Epidermal melanocyte (primary cell): ENCODE results near the gene CCDC170.
"Not testable (repeated sequence)": the region's sequence is repeated elsewhere in the genome, so short reads cannot be mapped to it uniquely, and the experiment has no call there.

Source experiments
- DNase-seq: peaks from one replicate; pipeline ENCODE4 v3.0.0; 2011; ENCODE audit warnings: low spot score; ENCODE audit not compliant: insufficient read length

CCDC170 gene, protein sequence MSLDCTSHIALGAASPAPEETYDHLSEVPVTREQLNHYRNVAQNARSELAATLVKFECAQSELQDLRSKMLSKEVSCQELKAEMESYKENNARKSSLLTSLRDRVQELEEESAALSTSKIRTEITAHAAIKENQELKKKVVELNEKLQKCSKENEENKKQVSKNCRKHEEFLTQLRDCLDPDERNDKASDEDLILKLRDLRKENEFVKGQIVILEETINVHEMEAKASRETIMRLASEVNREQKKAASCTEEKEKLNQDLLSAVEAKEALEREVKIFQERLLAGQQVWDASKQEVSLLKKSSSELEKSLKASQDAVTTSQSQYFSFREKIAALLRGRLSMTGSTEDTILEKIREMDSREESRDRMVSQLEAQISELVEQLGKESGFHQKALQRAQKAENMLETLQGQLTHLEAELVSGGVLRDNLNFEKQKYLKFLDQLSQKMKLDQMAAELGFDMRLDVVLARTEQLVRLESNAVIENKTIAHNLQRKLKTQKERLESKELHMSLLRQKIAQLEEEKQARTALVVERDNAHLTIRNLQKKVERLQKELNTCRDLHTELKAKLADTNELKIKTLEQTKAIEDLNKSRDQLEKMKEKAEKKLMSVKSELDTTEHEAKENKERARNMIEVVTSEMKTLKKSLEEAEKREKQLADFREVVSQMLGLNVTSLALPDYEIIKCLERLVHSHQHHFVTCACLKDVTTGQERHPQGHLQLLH

GRCh38 chr6:151493804-151494234, at the start of gene CCDC170:
TSS of gene CCDC170 (plus strand) at chr6:151494017. CDS start at chr6:151494129, 112 bp downstream.
- DNase-seq = no peak

DNA sequence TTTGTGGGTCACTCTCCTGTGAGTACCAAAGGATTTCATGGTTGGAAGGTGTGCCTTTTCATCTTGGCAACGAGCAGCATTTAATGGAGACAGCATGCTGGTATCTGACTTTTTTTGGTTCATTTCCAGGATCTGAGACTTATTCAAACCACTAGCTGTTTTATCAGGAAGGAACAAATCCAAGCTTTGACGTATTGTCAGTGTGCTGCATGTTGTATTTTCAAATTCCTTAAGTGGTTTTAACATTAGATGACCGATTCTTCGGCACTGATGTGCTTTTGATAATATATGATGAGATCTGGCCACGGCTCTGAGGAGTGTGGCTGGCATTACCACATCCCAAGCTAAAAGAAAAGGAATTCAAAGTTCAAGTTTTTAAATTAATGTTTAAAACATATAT, 48.3 kb upstream of the CCDC170 start:
- DNase-seq = no peak

GRCh38 chr6:151447237-151447636, 46.6 kb upstream of the CCDC170 start:
- no peak for DNase-seq

DNA sequence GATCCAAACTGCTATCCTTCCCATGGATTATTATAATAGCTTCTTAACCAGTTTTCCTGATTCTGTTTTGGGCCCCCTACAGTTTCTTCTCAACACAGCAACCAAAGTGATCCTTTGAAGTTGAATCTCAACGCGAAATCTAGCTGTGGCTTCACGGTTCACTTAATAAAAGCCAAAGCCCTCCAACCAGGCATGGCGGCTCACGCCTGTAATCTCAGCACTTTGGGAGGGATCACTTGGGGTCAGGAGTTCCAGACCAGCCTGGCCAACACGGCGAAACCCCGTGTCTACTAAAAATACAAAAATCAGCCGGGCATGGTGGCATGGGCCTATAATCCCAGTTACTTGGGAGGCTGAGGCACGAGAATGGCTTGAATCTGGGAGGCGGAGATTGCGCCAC, 45.2 kb upstream of the CCDC170 start:
- no peak for DNase-seq

DNA sequence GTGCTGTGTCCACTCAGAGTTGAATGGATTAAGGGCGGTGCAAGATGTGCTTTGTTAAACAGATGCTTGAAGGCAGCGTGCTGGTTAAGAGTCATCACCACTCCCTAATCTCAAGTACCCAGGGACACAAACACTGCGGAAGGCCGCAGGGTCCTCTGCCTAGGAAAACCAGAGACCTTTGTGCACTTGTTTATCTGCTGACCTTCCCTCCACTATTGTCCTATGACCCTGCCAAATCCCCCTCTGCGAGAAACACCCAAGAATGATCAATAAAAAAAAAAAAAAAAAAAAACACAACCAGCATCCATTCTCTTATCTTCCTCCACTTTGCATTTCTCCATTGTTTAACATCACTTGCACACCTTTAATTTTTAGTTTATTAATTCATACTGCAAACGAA, 42.9 kb upstream of the CCDC170 start:
- DNase-seq = not testable (repeated sequence)

GRCh38 chr6:151451417-151451949, 42.3 kb upstream of the CCDC170 start:
- DNase-seq = no peak

DNA sequence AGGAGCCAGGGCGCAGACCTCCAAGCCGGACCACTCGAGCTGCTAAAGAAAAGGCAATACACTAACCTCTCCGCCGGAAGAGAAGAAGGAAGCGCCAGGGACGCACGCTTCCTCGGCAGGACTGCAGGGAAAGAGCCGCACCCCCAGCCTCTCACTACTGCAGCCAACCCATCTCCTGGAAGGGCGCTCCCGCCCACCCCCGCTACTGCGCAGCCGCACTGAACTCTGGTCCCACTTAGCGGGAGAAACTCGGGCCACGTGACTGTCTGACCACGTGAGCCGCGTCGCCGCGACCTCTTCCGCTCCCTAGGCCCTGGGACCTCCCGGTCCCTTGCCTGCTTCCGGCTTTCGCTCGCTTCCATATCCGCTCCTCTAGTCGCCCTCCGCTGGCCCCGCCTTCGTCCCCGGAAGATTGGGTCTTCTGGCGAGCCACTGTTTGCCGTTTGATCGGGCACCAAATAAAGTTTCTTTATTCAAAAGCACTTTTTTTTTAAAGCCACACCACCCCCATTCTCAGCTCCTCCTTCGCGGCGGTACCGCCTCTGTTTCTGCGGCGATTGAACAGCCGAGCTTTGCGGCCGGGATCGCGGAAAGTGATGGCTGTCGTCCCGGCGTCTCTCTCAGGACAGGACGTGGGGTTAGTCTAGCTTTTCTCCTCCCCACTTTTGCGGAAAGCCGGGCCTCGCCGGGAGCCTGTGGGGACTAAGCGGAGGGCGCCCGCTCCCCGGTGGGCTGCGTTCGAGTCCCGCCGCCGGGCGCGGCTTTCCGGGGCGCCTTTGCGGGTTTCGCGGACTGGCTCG, 41.7 kb upstream of the CCDC170 start, which contains the start of gene RMND1:
Gene RMND1, minus strand, starts transcription at position 177 of the 800 bp plus-strand sequence. CDS start 6,315 bp downstream, outside the sequence.
- DNase-seq = peak; percentile 98

GRCh38 chr6:151452750-151453427, 40.9 kb upstream of the CCDC170 start:
- DNase-seq = no peak

GRCh38 chr6:151455751-151456398, 37.9 kb upstream of the CCDC170 start:
- DNase-seq = not testable (repeated sequence)

GRCh38 chr6:151461673-151462072, 32.1 kb upstream of the CCDC170 start:
- DNase-seq = no peak

DNA sequence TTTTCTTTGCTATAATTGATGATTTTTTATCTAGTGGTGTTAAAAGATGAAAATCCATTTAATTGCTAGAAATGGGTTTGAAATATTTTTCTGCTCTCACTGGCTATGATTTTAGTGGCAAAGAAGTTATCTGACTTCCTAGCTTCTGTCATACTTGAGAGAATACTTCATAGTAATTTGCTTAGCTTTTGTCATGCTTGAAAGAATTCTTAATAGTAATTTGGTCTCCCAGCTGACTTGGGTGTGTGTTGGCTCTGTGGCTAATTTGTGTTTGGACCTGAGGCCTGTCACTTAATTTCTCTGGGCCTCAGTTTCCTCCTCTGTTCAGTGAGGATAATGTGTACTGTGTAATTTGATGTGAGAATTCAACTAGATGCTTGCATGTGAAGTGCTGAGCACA, 29.1 kb upstream of the CCDC170 start:
- DNase-seq = no peak

- DNase-seq = peak; percentile 48
Observed at GRCh38 chr6:151475653-151476523, 17.9 kb upstream of the CCDC170 start.

- DNase-seq = no peak
Observed at GRCh38 chr6:151477726-151478125, 16.1 kb upstream of the CCDC170 start.

DNA sequence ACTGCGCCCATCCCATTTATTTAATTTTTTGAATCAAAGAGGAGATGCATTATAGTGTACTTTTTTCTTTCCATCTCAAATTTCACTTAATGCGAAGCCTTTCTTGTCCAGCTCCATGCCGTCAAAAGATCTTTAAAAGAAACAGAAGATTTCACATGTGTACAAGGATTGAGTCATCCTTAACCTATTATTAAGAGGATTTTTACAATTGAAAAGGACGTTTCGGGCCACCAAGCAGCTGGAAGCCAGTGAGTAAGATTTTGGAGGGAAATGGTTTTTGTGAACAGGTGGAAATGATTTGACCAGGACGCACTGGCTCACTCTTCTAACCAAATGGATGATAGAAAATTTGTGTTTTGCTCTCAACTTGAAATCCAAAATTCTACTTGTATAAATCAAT, 15.1 kb upstream of the CCDC170 start:
- no peak for DNase-seq

DNA sequence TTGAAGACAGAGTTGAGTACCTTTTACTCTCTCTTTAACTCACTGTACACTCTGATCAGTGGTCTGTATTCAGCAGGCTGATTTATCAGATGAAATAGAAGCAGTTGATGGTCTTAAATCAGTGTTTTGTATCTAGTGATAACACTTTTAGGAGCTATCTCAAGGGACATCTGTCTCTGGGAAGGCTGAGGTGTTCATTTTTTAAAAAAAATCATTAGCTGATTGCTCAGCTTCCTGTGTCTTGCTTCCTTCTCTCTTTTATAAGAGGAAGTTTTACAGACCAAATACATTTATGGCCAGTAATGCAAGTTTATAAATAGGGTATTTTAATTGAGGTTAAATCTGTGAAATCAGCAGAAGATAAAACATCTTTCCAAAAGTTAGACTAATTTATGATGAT, 12.0 kb upstream of the CCDC170 start:
- DNase-seq = no peak

DNA sequence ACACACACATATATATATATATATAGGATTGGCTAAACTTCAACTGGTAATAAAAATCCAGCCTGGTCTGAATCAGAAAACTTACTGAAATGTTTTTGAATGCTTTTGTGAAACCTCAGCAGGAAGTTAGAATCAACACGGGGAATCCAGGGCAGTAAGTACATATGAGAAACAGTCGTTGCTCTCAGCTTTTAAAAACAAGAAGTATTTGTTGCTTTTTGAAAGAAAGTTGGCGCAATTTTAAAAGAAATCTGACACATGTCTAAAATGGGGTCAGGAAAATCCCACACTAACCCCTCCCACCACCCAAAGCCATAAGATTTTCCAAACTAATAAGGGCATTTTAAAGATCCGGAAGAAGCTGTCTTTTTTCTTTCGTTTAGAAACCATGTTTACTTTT, 11.5 kb upstream of the CCDC170 start:
- no peak for DNase-seq

DNA sequence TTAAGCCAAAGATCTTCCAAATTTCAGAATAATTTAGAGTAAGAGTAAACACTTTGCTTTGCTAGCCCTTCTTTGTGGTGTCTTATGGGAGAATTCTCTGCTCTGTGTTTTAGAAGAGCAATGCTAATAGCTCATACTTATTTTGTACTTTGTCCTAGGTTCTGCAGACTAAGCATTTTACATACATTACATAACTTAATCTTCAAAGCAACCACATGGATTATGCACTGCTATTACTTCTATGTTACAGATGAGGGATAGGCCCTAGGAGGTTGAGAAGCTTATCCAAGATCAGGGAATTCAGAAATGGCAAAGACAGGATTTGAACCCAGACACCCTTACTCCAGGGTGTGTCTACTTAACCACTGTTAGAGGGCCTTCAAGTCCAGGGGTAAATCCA, 9.8 kb upstream of the CCDC170 start:
- DNase-seq = no peak

GRCh38 chr6:151488226-151488625, 5.6 kb upstream of the CCDC170 start:
- DNase-seq = no peak

GRCh38 chr6:151490996-151491395, 2.8 kb upstream of the CCDC170 start:
- no peak for DNase-seq
